PC-3 (cell line): ENCODE measurements around the gene SERPING1. TPM values are rescaled to one million over a fixed set of nuclear protein-coding genes. Genes with fewer than 3 reads are reported as not detected.

Experiments used
- ATAC-seq: fragments of 200-7000 bp; cut with Tn5 transposase; 2 replicates; pipeline ENCODE4 v1.9.1; 2020; ENCODE audit warnings: mild to moderate bottlenecking, moderate library complexity
- BruUV-seq: library from RNA; stranded (reverse); fragments of 400-500 nt; replicated peaks from 2 replicates; lab custom pipeline; 2021; lab: Mats Ljungman, UMichigan
- CTCF ChIA-PET: fragments of 300-600 bp; sonication (Branson Sonifier 250); formaldehyde crosslinking; loops from one replicate; lab custom pipeline; 2022; ENCODE audit warnings: antibody characterized with exemption; lab: Charles Lee
- POLR2A ChIA-PET: fragments of 300-600 bp; sonication (Branson Sonifier 250); formaldehyde crosslinking; loops from one replicate; lab custom pipeline; 2022; ENCODE audit warnings: antibody characterized with exemption; ENCODE audit not compliant: unreplicated experiment; lab: Charles Lee
- DNase-seq: peaks from one replicate; pipeline ENCODE4 v3.0.0-alpha.2; 2015
- H2AFZ ChIP-seq: fragments of 300-600 bp; sonication (generic); 2 replicates; pipeline ENCODE4 v1.6.0; 2016; ENCODE audit warnings: antibody characterized with exemption, low read length
- H3F3A ChIP-seq: fragments of 300-600 bp; sonication (generic); one replicate; pipeline ENCODE4 v1.6.0; 2017; ENCODE audit warnings: antibody characterized with exemption, low read length, control low read depth, mild to moderate bottlenecking; ENCODE audit not compliant: unreplicated experiment
- H3K27ac ChIP-seq: fragments of 300-600 bp; sonication (generic); 2 replicates; pipeline ENCODE4 v1.5.1; 2016; ENCODE audit warnings: mild to moderate bottlenecking, low read length
- H3K27me3 ChIP-seq: fragments of 300-600 bp; sonication (generic); 2 replicates; pipeline ENCODE4 v1.6.1; 2016; ENCODE audit warnings: low read length, mixed read lengths
- H3K36me3 ChIP-seq: fragments of 300-600 bp; sonication (generic); 2 replicates; pipeline ENCODE4 v1.6.1; 2016; ENCODE audit warnings: low read depth, mixed run types, low read length, mixed read lengths
- H3K4me1 ChIP-seq: fragments of 300-600 bp; sonication (generic); 2 replicates; pipeline ENCODE4 v1.5.1; 2016; ENCODE audit warnings: low read length; ENCODE audit not compliant: insufficient read depth
- H3K4me2 ChIP-seq: fragments of 300-600 bp; sonication (generic); 2 replicates; pipeline ENCODE4 v1.6.0; 2016; ENCODE audit warnings: low read length
- H3K4me3 ChIP-seq: fragments of 300-600 bp; sonication (generic); 2 replicates; pipeline ENCODE4 v1.5.1; 2016; ENCODE audit warnings: mild to moderate bottlenecking, low read length, mixed read lengths
- H3K79me2 ChIP-seq: fragments of 300-600 bp; sonication (generic); 2 replicates; pipeline ENCODE4 v1.6.1; 2017; ENCODE audit warnings: low read length, mixed read lengths
- H3K9ac ChIP-seq: fragments of 300-600 bp; sonication (generic); 2 replicates; pipeline ENCODE4 v1.6.0; 2016; ENCODE audit warnings: mild to moderate bottlenecking, low read length
- H3K9me2 ChIP-seq: fragments of 300-600 bp; sonication (generic); replicated peaks from 2 replicates; pipeline ENCODE4 v1.6.1; 2016; ENCODE audit warnings: mixed run types, low read length, mixed read lengths
- H3K9me3 ChIP-seq: fragments of 300-600 bp; sonication (generic); 2 replicates; pipeline ENCODE4 v1.6.1; 2016; ENCODE audit warnings: low read length, mixed read lengths
- H4K20me1 ChIP-seq: fragments of 300-600 bp; sonication (generic); 2 replicates; pipeline ENCODE4 v1.6.1; 2016; ENCODE audit warnings: low read length, mixed read lengths
- CTCF ChIP-seq: fragments of 300-600 bp; sonication (generic); conservative IDR thresholded peaks from 2 replicates; pipeline ENCODE4 v1.5.1; 2017; ENCODE audit warnings: antibody characterized with exemption, low read depth, mild to moderate bottlenecking, low read length
- EZH2 ChIP-seq: fragments of 300-600 bp; sonication (generic); IDR thresholded peaks from one replicate; pipeline ENCODE4 v1.6.1; 2017; ENCODE audit warnings: antibody characterized with exemption, mild to moderate bottlenecking, low read length; ENCODE audit not compliant: unreplicated experiment
- EZH2phosphoT487 ChIP-seq: fragments of 300-600 bp; sonication (generic); IDR thresholded peaks from 2 replicates; pipeline ENCODE4 v1.6.1; 2018; ENCODE audit warnings: mild to moderate bottlenecking, antibody characterized with exemption, low read length, borderline replicate concordance
- intact Hi-C: fragments of 100-400 bp; cut with micrococcal nuclease; formaldehyde crosslinking; loops from 2 replicates; pipeline ENCODE4 v1.9.0; 2023
- total RNA-seq: library from RNA; depleted of rRNA; stranded (reverse); fragments of >200 nt; gene quantifications from 2 replicates; pipeline ENCODE4 v1.2.3, GENCODE V29; 2014

Gene SERPING1
- total RNA-seq, 1 experiment from 2014 or later: not detected

GRCh38 chr11:57648801-57649735 lies 51.6 kb downstream of the SERPING1 start:
- peaks cover 29% of the 10 kb centered on the region for H3K27me3 ChIP-seq
- TF ChIP-seq CTCF: no peak
- no peak for TF ChIP-seq EZH2
- TF ChIP-seq EZH2phosphoT487: no peak
- ChIA-PET POLR2A (no interaction called here), CTCF (interaction anchor here (0.8 to 1.2 kb wide), 2 partner anchors 156 to 172 kb away, joined by 3 to 4 read pairs; no protein-coding TSS in a partner anchor)
- ATAC-seq (peak; percentile 8), DNase-seq (no peak)
- H3K4me2 ChIP-seq: peak overlapping the region; percentile 76
- H3K9me3 ChIP-seq: no peaks in the 10 kb centered on the region
- no TSS peak for BruUV-seq
- H3F3A ChIP-seq: no peaks in the 10 kb centered on the region
- H3K9me2 ChIP-seq: no peaks in the 10 kb centered on the region
- no peak overlapping the region for H2AFZ ChIP-seq
- H3K4me3 ChIP-seq: peak overlapping the region; percentile 50
- H4K20me1 ChIP-seq: no peaks in the 10 kb centered on the region
- no peaks in the 10 kb centered on the region for H3K36me3 ChIP-seq
- no peaks in the 10 kb centered on the region for H3K79me2 ChIP-seq
- H3K4me1 ChIP-seq: peaks cover 17% of the 10 kb centered on the region
- intact Hi-C loops: no loop called here
- no peak overlapping the region for H3K9ac ChIP-seq
- H3K27ac ChIP-seq: no peak overlapping the region

GRCh38 chr11:57649826-57650738 lies 52.6 kb downstream of the SERPING1 start, which contains the start of gene YPEL4:
TSS of gene YPEL4 (minus strand) at chr11:57649912. CDS start at chr11:57647107, 2,805 bp downstream.
- peak; percentile 74 for DNase-seq
- POLR2A ChIA-PET: no interaction called here
- Histone ChIP-seq H3K36me3 (no peaks in the 10 kb centered on the region), H3K79me2 (no peaks in the 10 kb centered on the region), H3K4me1 (peaks cover 17% of the 10 kb centered on the region), H4K20me1 (no peaks in the 10 kb centered on the region), H2AFZ (no peak within 1 kb of the TSS), H3K9ac (no peak within 1 kb of the TSS), H3K27me3 (peaks cover 29% of the 10 kb centered on the region), H3K9me2 (no peaks in the 10 kb centered on the region), H3K4me2 (peak within 1 kb of the TSS; percentile 76), H3K4me3 (peak within 1 kb of the TSS; percentile 50), H3K27ac (no peak within 1 kb of the TSS), H3K9me3 (no peaks in the 10 kb centered on the region), H3F3A (no peaks in the 10 kb centered on the region)
- intact Hi-C loops: no loop called here
- no TSS peak for BruUV-seq
- CTCF ChIA-PET: no interaction called here
- peak; percentile 68 for ATAC-seq
- TF ChIP-seq EZH2: no peak
- no peak for TF ChIP-seq CTCF
- TF ChIP-seq EZH2phosphoT487: no peak
